ENCODE measurements around the gene ERCC2. TPM values are rescaled to one million over a fixed set of nuclear protein-coding genes. Genes with fewer than 3 reads are reported as not detected.
"Not testable (repeated sequence)": the region's sequence is repeated elsewhere in the genome, so short reads cannot be mapped to it uniquely, and the experiment has no call there.

ERCC2 gene
- polyA plus RNA-seq (2012; ENCODE audit: insufficient read depth, insufficient read length): 39.4 TPM

DNA sequence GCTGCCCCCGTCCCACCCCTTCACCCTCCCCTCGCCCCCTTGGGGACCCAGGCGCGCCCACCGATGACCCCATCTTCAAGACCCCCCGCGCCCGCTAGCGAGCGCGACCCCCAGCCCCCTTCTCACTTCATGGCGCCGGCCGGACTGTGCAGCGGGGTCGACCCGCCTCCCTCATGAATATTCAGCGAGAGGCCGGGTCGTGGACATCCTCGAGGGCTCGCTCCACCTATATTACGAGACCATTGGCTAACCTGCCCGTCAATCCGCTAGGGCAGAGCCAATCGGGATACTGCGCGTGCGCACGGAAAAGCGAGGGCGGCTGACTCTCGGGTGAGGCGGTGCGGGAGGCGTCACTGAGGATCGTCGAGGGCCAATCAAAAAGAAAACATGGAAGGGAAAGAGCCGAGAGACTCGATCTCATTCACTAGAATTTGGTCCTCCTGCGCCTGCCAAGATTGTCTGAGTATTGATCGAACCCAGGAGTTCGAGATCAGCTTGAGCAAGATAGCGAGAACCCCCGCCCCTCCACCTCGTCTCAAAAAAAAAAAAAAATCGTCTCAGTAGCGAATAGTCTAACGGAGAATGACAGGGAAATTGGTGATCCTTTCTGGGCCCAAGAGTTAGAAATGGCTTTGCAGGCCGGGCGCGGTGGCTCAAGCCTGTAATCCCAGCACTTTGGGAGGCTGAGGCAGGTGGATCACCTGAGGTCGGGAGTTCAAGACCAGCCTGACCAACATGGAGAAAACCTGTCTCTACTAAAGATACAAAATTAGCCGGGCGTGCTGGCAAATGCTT lies at the start of gene ERCC2:
ERCC2 (minus strand) TSS at position 164 of the 795 bp plus-strand sequence; CDS start at position 131, 33 bp downstream.
- peak; percentile 98 for DNase-seq (ENCODE audit: low read depth, low spot score)
- peak within 1 kb of the TSS; percentile 77 for H3K4me3 ChIP-seq (ENCODE audit: low read length)

DNA sequence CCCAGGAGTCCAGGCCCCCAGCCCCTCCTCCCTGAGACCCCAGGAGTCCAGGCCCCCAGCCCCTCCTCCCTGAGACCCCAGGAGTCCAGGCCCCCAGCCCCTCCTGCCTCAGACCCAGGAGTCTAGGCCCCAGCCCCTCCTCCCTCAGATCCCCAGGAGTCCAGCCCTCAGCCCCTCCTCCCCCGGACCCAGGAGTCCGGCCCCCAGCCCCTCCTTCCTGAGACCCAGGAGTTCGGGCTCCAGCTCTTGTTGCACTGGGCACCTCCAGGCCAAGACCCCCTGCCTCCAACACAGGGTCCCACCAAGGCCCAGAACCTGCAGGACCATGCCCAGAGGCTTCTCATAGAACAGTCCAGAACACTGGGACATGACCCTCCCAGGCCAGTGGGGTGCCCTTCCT lies 49.5 kb upstream of the ERCC2 start:
- no peak overlapping the region for H3K4me3 ChIP-seq (ENCODE audit: low read length)

DNA sequence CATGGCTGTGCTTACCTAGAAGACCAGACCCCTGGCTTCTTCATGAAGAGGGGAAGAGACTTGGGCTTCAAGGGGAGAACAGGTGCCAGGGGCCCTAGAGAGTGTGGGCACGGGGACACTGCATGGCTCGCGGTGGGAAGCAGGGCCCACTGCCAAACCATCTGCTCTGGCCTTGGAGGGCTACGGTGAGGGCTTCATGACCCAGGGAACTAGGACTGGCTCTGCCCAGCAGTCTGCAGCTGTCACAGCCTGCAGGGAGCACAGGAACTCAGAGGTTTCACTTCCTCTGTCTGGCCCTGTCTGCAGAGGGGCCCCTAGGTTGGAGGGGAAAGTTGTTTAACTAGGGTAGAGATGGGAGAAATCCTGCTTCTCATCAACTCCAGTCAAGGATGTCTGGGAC lies 49.0 kb upstream of the ERCC2 start:
- DNase-seq (ENCODE audit: low read depth, low spot score): peak; percentile 37
- H3K4me3 ChIP-seq (ENCODE audit: low read length): peak overlapping the region; percentile 36

More for the DNA sequence above, 49.5 kb upstream of the ERCC2 start:
- no peak for DNase-seq (ENCODE audit: low read depth, low spot score)

DNA sequence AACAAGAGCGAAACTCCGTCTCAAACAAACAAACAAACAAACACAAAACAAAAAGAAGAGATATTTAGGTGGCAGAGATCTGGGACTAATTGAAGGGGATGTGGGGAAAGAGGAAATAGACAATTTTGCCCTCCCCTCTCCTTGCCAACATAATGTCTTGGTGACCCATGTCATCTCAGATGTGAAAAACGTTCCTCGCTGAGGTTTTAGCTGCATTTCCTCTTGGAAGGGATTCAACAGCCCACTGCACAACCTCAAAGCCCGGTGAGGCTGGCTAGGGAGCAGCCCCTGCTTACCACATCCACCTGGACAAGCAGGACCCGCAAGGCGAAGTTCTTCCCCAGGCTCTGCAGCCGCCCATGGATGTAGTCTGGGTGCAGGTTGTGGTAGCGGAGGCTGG lies 48.4 kb upstream of the ERCC2 start:
- peak overlapping the region; percentile 36 for H3K4me3 ChIP-seq (ENCODE audit: low read length)
- peak; percentile 45 for DNase-seq (ENCODE audit: low read depth, low spot score)

GRCh38 chr19:45417151-45417550 lies 46.8 kb upstream of the ERCC2 start:
- no peak for DNase-seq (ENCODE audit: low read depth, low spot score)
- H3K4me3 ChIP-seq (ENCODE audit: low read length): no peak overlapping the region

- DNase-seq (ENCODE audit: low read depth, low spot score): no peak
- no peak overlapping the region for H3K4me3 ChIP-seq (ENCODE audit: low read length)
Measured at GRCh38 chr19:45414468-45414867, 44.1 kb upstream of the ERCC2 start.

DNA sequence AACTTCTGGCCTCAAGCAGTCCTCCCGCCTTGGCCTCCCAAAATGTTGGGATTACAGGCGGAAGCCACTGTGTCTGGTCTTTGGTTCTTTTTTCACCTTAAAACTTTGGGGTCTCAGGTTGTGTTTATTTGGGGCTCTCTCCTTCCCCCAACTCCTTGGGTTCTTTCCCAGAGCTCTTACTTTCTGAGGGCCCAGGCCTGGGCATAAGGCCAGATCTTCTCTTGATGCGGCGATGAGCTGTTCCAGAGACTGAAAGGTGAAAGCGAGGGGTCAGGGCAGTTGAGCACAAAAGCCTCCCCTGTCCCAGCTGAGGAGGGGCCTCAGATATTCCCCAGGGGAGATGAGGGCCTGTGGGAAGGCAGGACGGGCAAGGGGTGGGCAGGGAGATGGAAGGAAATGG lies 43.1 kb upstream of the ERCC2 start:
- H3K4me3 ChIP-seq (ENCODE audit: low read length): no peak overlapping the region
- DNase-seq (ENCODE audit: low read depth, low spot score): no peak

- H3K4me3 ChIP-seq (ENCODE audit: low read length); DNase-seq (ENCODE audit: low read depth, low spot score): not testable (repeated sequence)
Measured at GRCh38 chr19:45410330-45410729, 40.0 kb upstream of the ERCC2 start.

GRCh38 chr19:45409557-45409920 lies 39.2 kb upstream of the ERCC2 start:
- H3K4me3 ChIP-seq (ENCODE audit: low read length): no peak overlapping the region
- no peak for DNase-seq (ENCODE audit: low read depth, low spot score)

GRCh38 chr19:45408830-45409556 lies 38.6 kb upstream of the ERCC2 start:
- no peak overlapping the region for H3K4me3 ChIP-seq (ENCODE audit: low read length)
- no peak for DNase-seq (ENCODE audit: low read depth, low spot score)

- DNase-seq (ENCODE audit: low read depth, low spot score): no peak
Measured at GRCh38 chr19:45408121-45408520, 37.7 kb upstream of the ERCC2 start.

DNA sequence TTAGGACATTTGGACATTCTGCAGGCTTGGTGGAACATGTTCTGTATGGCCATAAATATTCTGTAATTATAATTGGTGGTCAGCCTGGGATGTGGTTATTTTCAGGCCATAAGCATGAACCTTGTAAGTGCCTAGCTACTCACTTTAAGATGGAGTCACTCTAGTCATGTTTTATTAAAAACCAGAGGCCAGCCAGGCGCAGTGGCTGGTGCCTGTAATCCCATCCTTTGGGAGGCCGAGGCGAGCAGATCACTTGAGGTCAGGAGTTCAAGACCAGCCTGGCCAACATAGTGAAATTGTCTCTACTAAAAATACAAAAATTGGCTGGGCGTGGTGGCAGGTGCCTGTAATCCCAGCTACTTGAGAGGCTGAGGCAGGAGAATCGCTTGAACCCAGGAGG lies 37.2 kb upstream of the ERCC2 start:
- not testable (repeated sequence) for DNase-seq (ENCODE audit: low read depth, low spot score)
- peak overlapping the region; percentile 98 for H3K4me3 ChIP-seq (ENCODE audit: low read length)

More at GRCh38 chr19:45408121-45408520, 37.7 kb upstream of the ERCC2 start:
- no peak overlapping the region for H3K4me3 ChIP-seq (ENCODE audit: low read length)

DNA sequence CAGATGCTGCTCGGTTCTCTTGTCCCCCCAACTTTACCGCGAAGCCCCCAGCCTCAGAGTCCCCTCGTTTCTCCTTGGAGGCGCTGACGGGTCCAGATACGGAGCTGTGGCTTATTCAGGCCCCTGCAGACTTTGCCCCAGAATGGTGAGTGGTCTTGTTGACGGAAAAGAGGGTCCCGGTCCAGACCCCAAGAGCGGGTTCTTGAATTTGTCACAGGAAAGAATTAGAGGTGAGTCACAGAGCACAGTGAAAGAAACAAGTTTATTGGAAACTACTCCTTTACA lies 36.7 kb upstream of the ERCC2 start:
- peak overlapping the region; percentile 98 for H3K4me3 ChIP-seq (ENCODE audit: low read length)
- DNase-seq (ENCODE audit: low read depth, low spot score): no peak

DNA sequence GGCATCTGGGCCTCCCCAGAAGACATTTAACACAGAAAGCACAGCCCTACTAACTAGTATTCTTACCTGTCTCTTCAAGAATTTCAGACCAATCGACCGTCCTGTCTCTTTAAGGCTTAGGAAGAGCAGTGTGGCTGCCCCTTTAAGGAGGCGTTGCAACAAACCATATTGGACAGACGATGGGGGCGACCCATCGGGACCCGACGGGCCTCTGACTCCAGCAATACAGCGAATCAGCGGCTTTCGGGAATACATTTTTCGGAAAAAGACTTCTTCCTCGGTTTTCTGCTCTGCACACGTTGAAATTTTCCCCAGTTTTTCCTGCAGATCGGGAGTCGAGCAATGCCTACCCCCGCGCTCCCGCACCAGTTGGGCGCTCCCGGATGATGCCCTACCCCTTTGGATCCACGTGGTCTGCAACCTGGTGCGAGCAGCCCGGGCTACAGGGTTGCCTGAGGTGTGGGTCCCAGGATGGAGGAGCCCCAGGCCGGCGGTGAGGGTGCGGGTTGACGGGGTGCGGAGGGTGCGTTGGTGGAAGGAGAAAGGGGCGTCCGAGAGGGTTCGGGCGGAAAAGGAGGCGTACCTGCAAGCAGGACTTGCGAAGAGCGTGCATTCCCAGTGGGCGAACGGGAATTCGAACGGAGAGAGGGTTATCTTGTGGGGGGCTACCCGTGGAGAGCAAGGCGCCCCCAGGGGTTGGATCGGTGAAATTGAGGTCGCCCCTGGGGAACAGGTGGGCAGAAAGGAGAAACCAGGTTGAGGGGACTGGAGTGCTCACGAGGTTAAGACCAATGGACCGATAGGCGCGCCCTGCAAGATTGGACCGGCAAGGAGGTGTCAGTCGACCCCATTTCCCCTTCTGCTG lies 36.1 kb upstream of the ERCC2 start, which contains the start of gene POLR1G:
POLR1G (plus strand) TSS at position 419 of the 865 bp plus-strand sequence; CDS start at position 472, 53 bp downstream.
- DNase-seq (ENCODE audit: low read depth, low spot score): peak; percentile 87

DNA sequence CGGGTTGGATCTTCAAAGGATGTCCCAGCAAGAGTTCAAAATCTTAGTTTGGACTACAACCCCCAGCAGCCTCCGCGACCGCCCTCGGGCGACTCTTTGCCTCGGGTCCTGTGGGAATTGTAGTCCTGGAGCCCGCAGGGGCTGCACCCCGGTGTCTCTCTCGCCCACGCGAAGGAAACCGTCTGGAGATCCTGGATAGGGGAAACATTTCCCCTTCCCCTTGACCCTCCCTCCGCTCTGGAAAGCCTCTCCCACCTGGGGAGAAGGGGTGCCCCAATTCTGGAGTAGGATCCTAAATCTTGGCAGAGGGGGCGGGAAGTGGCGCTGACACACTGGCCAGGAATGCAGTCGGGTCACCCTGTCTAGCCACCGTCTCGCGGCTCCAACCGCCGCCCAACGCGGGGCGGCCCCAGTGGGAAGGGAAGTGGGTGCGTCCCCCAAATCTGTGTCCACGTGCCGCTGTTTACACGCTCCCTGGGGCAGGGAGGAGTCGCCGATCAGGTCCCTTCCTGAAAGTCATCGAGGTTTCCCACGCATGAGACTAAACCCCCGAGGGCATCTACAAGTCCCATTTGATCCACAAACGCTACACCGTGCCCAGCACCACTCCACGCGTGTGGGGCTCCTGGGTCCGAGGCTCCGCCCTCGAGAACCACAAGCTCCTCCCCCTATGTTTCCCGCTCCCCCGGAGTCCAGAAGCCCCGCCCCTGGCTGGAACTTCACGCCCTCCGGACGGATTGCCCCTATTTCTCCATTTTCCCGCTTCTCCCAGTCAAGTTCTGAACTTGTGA lies 35.3 kb upstream of the ERCC2 start:
- peak overlapping the region; percentile 98 for H3K4me3 ChIP-seq (ENCODE audit: low read length)
- peak; percentile 72 for DNase-seq (ENCODE audit: low read depth, low spot score)

More for the DNA sequence above, 36.1 kb upstream of the ERCC2 start, which contains the start of gene POLR1G:
- peak within 1 kb of the TSS; percentile 98 for H3K4me3 ChIP-seq (ENCODE audit: low read length)

DNA sequence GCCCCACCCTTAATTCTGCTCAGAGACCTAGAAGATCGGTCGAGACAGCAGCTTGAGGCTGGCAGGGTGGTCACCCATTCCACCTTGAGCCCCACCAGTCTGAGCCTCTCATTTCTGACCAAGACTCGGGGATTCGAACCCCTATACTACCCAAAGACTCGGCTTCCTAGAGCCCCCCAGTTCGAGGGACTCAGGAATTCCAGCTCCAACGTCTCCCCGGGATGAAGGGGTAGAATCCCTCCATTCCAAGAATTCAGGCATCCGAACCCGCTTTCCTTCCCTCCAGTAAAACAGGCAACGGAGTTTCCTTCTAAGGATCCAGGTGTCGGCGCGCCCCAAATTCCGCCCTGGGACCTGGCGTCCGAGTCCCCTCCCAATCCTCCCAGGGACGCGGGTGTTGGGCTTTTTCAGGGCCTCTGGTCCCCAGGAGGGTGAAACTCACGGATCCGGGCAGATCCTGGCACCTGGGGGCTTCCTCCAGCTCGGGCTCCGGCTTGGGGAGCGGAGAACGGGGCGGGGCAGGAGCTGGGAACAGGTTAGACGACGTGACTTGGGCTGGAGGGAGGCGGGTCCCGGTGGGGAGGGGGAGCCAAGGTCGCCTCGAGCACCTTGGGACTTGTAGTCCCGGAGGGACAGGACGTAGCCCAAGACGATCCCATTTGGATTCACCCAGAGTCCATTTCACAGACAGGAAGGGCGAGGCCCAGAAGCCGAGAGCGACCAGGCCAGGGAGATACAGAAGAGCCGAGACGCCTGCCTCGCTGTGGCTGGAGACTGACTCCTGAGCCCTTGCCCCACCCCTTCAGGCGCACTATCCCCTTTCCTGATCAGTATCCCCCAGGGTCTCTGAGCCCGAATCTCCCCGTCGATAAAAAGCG lies 34.4 kb upstream of the ERCC2 start, which contains the start of gene PPP1R13L:
PPP1R13L (minus strand) TSS at position 513 of the 878 bp plus-strand sequence. CDS start 6,751 bp downstream, outside the sequence.
- DNase-seq (ENCODE audit: low read depth, low spot score): peak; percentile 37
- H3K4me3 ChIP-seq (ENCODE audit: low read length): peak within 1 kb of the TSS; percentile 98

GRCh38 chr19:45403781-45404556 lies 33.6 kb upstream of the ERCC2 start:
- peak; percentile 41 for DNase-seq (ENCODE audit: low read depth, low spot score)
- peak overlapping the region; percentile 98 for H3K4me3 ChIP-seq (ENCODE audit: low read length)

Measured in Jurkat, Clone E6-1 (cell line).